ENCODE data around the gene CNIH3. TPM values are rescaled to one million over a fixed set of nuclear protein-coding genes. Genes with fewer than 3 reads are reported as not detected.

CNIH3 gene
- total RNA-seq, 1 donor from 2014 or later = 4.2 TPM

- no peak for DNase-seq (ENCODE audit: extremely low spot score, unreplicated experiment)
- TF ChIP-seq CTCF (IDR thresholded peaks at IDR 0.05) = no peak
- H3K27ac Mint-ChIP-seq (ENCODE audit: unreplicated experiment) = no peak overlapping the region
- peaks cover 4% of the 10 kb centered on the region for H3K4me1 Mint-ChIP-seq (ENCODE audit: unreplicated experiment)
- H3K36me3 Mint-ChIP-seq (ENCODE audit: unreplicated experiment) = no peaks in the 10 kb centered on the region
- no peak overlapping the region for H3K4me3 Mint-ChIP-seq (ENCODE audit: unreplicated experiment)
- H3K27me3 Mint-ChIP-seq (ENCODE audit: unreplicated experiment) = peaks cover 4% of the 10 kb centered on the region
- H3K9me3 Mint-ChIP-seq (ENCODE audit: unreplicated experiment) = no peaks in the 10 kb centered on the region
Observed at GRCh38 chr1:224727351-224728289, 111.5 kb downstream of the CNIH3 start.

- peaks cover 7% of the 10 kb centered on the region for H3K27me3 Mint-ChIP-seq (ENCODE audit: unreplicated experiment)
- H3K36me3 Mint-ChIP-seq (ENCODE audit: unreplicated experiment) = no peaks in the 10 kb centered on the region
- no peaks in the 10 kb centered on the region for H3K9me3 Mint-ChIP-seq (ENCODE audit: unreplicated experiment)
- no peak for TF ChIP-seq CTCF (IDR thresholded peaks at IDR 0.05)
- H3K27ac Mint-ChIP-seq (ENCODE audit: unreplicated experiment) = no peak overlapping the region
- DNase-seq (ENCODE audit: extremely low spot score, unreplicated experiment) = no peak
- peaks cover 4% of the 10 kb centered on the region for H3K4me1 Mint-ChIP-seq (ENCODE audit: unreplicated experiment)
- H3K4me3 Mint-ChIP-seq (ENCODE audit: unreplicated experiment) = no peak overlapping the region
Observed at GRCh38 chr1:224730540-224730939, 114.4 kb downstream of the CNIH3 start.

GRCh38 chr1:224730965-224731364, 114.8 kb downstream of the CNIH3 start:
- Mint-ChIP-seq H3K36me3 (ENCODE audit: unreplicated experiment) (no peaks in the 10 kb centered on the region), H3K27me3 (ENCODE audit: unreplicated experiment) (peaks cover 7% of the 10 kb centered on the region), H3K9me3 (ENCODE audit: unreplicated experiment) (no peaks in the 10 kb centered on the region), H3K4me3 (ENCODE audit: unreplicated experiment) (no peak overlapping the region), H3K4me1 (ENCODE audit: unreplicated experiment) (peaks cover 4% of the 10 kb centered on the region), H3K27ac (ENCODE audit: unreplicated experiment) (no peak overlapping the region)
- TF ChIP-seq CTCF (IDR thresholded peaks at IDR 0.05) = no peak
- no peak for DNase-seq (ENCODE audit: extremely low spot score, unreplicated experiment)

GRCh38 chr1:224731633-224732032, 115.5 kb downstream of the CNIH3 start:
- no peak overlapping the region for H3K27ac Mint-ChIP-seq (ENCODE audit: unreplicated experiment)
- H3K9me3 Mint-ChIP-seq (ENCODE audit: unreplicated experiment) = no peaks in the 10 kb centered on the region
- peaks cover 3% of the 10 kb centered on the region for H3K4me1 Mint-ChIP-seq (ENCODE audit: unreplicated experiment)
- TF ChIP-seq CTCF (IDR thresholded peaks at IDR 0.05) = no peak
- DNase-seq (ENCODE audit: extremely low spot score, unreplicated experiment) = no peak
- no peak overlapping the region for H3K4me3 Mint-ChIP-seq (ENCODE audit: unreplicated experiment)
- no peaks in the 10 kb centered on the region for H3K36me3 Mint-ChIP-seq (ENCODE audit: unreplicated experiment)
- H3K27me3 Mint-ChIP-seq (ENCODE audit: unreplicated experiment) = peaks cover 9% of the 10 kb centered on the region

- no peaks in the 10 kb centered on the region for H3K36me3 Mint-ChIP-seq (ENCODE audit: unreplicated experiment)
Observed at GRCh38 chr1:224732377-224733026, 116.4 kb downstream of the CNIH3 start.

More at GRCh38 chr1:224732377-224733026, 116.4 kb downstream of the CNIH3 start:
- Mint-ChIP-seq H3K27ac (ENCODE audit: unreplicated experiment) (no peak overlapping the region), H3K27me3 (ENCODE audit: unreplicated experiment) (peaks cover 15% of the 10 kb centered on the region), H3K4me3 (ENCODE audit: unreplicated experiment) (no peak overlapping the region), H3K9me3 (ENCODE audit: unreplicated experiment) (no peaks in the 10 kb centered on the region), H3K4me1 (ENCODE audit: unreplicated experiment) (peaks cover 6% of the 10 kb centered on the region)
- no peak for DNase-seq (ENCODE audit: extremely low spot score, unreplicated experiment)
- TF ChIP-seq CTCF (IDR thresholded peaks at IDR 0.05) = no peak

Measured in osteocyte (in vitro differentiated cells).